Nucleus accumbens (tissue), 56 donors: ENCODE results near the gene RPGRIP1.
"Not testable (repeated sequence)": the region's sequence is repeated elsewhere in the genome, so short reads cannot be mapped to it uniquely, and the experiment has no call there.

Source experiments
- DNase-seq, 56 donors: peaks; one replicate each; lab custom pipeline; 2025; lab: John Stamatoyannopoulos, UW

The RPGRIP1 gene

GRCh38 chr14:21279783-21280182, at the start of gene RPGRIP1:
TSS of gene RPGRIP1 (plus strand) at chr14:21280083. CDS start at chr14:21287977, 7,894 bp downstream.
- DNase-seq: no peak

GRCh38 chr14:21231020-21231652, 48.7 kb upstream of the RPGRIP1 start:
- no peak for DNase-seq

- no peak for DNase-seq
These were observed 46.3 kb upstream of the RPGRIP1 start for GRCh38 chr14:21233457-21234076.

- DNase-seq: no peak
These were observed 45.8 kb upstream of the RPGRIP1 start for GRCh38 chr14:21234112-21234511.

DNA sequence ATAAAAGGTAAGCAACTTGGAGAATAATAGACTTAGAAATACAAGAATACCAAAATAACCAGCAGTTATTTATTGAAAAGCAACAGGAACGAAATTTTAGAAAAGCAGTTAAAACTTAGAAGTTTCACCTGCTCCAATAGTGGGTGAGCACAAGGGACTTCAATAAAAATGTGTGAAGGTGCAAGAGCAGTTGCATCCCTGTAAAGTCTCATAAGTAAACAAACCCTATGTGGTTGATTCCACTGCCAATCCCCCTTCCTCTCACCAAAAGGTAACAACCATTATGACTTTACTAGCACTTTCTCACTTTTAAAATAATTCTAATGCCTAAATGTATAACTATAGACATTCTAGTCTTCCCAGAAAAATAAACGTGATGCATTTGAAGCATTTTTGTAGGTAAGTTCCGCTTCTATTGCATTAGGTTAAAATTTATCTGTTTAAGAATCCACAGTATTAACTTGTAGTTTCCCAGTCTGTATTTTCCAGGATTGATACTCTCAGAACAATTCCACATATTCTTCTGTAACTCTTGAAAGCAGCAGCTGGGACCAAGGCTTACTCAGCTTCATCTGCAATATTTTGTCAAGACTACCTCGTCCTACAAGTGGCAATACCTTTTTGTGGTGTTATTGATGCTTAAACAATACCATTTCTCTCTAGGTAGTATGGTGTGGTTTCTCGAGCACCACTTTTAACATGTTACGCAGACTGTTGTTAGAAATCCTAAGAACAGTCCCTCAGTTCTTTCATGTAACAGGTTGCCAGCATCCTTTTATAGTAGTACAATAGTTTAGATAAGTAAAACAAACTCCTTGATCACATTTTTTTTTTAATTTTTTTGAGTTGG, 42.7 kb upstream of the RPGRIP1 start:
- DNase-seq: no peak

- DNase-seq: no peak
These were observed 40.9 kb upstream of the RPGRIP1 start for GRCh38 chr14:21238823-21239518.

DNA sequence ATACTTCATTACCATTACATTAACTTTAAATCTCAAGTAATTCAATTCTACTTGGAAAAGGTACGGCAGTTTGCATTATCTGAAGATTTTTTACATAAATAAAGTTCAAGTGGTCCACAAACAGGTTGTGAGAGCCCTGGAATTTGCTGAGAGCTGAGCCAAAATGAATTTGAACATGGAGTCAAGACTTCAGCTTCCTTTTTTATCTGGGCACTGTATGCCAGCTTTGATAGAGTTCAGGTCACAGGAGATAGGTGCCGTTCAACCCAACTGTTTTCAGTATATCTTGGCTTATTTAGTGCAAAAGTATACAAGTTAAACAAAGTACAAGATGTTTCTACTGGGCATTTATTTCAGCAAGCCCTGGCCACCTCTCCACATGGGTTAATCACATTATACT, 39.5 kb upstream of the RPGRIP1 start:
- no peak for DNase-seq

GRCh38 chr14:21241218-21241819, 38.6 kb upstream of the RPGRIP1 start:
- no peak for DNase-seq

DNA sequence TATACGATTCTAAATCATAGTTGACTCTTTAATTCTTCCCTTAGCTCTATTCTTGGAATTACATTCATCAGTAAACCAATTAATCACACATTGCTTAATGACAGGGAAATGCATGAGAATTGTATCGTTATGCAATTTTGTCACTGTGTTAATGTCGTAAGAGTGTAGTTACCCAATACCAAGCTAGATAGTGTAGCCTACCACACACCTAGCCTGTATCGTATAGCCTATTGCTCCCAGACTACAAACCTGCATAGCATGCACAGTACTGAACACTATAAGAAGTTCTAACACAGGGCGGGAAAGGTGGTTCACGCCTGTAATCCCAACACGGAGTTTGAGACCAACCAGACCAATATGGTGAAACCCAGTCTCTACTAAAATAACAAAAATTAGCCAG, 35.3 kb upstream of the RPGRIP1 start:
- DNase-seq: no peak

GRCh38 chr14:21245813-21246212, 34.1 kb upstream of the RPGRIP1 start:
- no peak for DNase-seq

DNA sequence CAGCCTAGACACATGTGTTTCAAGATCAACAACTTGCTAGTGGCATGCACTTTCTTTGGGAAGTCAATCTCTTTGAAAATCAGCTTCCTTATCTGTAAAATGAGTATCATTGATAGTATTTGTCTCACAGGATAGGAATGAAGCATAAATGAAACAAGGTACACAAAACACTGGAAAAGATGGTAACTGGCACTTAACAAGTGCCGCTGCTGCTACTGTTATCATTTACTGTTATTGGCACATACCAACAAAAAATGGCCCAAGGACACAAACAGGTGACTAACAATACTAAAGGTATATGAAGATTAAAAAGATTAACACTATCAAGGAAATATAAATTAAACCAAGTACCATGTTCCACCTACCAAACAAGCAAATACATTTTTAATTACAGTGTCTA, 31.5 kb upstream of the RPGRIP1 start:
- DNase-seq: no peak

DNA sequence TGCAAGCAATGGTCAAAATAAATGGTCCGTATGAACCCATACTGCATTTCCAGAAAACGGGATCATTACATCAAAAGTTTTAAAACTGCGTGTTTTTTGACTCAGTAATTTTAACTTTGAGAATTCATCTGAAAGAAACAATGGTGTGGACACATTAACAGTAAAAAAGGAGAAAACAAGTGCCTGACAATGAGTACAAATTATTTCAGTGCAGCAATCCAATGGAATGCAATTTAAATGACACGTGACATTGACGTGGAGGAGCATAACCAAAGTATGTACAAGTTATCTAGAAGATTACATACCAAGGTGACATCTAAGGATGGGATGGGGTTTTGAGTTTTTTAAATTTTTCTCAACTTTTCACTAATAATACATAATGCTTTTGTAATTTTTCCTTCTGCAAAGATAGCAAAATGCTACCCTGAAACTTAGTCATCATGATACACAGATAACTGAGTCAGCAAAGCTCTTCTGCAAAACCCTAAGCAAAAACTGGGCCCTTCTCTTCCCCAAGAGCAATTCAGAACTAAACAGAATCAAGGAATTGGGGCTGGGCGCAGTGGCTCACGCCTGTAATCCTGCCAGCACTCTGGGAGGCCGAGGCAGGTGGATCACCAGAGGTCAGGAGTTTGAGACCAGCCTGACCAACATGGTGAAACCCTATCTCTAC, 31.0 kb upstream of the RPGRIP1 start:
- no peak for DNase-seq

GRCh38 chr14:21251215-21251614, 28.7 kb upstream of the RPGRIP1 start:
- no peak for DNase-seq

DNA sequence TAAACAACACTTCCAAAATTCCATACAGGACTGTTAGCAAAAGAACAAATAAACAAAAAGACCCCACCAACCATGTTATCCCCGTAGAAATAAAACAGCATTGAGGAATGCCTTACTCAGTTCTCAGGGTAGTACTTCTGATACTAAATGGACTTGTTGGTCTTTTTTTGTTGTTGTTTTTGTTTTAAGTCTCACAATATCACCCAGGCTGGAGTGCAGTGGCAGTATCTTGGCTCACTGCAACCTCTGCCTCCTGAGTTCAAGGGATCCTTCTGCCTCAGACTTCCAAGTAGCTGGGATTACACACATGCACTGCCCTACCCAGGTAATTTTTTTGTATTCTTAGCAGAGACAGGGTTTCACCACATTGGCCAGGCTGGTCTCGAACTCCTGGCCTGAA, 27.7 kb upstream of the RPGRIP1 start:
- no peak for DNase-seq

- no peak for DNase-seq
These were observed 24.3 kb upstream of the RPGRIP1 start for GRCh38 chr14:21255385-21256101.

GRCh38 chr14:21256102-21256447, 23.8 kb upstream of the RPGRIP1 start:
- not testable (repeated sequence) for DNase-seq

DNA sequence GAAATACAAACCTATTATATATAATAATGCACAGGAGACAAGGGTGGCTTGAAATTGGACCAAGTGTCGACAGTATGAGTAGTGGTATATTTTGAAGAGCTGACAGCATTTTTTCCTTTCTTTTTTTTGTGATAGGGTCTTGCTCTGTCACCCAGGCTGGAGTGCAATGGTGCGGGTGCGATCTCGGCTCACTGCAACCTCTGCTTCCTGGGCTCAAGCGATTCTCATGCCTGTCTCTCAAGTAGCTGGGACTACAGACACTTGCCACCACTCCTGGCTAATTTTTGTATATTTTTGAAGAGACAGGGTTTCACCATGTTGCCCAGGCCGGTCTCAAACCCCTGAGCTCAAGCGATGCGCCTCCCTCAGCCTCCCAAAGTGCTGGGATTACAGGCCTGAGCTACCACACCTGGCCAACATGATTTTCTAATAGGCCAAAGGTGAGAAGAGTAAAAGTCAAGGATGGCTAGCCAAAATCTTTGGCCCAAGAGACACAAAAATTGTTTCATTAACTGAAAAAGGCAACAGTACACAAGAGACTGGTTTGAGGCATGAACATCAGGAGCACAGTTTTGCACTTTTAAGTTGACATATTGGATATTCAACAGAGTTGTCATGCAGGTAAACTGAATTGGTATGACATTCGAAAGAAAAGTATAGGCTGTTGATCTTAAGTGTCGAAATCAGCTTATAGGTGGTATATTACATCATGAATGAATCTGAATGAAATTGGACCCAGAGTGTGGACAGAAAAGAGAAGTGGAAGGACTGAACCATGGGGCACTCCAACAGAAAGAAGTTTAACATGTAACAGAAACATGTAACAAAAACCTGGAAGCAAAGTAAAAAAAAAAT, 23.1 kb upstream of the RPGRIP1 start:
- no peak for DNase-seq

DNA sequence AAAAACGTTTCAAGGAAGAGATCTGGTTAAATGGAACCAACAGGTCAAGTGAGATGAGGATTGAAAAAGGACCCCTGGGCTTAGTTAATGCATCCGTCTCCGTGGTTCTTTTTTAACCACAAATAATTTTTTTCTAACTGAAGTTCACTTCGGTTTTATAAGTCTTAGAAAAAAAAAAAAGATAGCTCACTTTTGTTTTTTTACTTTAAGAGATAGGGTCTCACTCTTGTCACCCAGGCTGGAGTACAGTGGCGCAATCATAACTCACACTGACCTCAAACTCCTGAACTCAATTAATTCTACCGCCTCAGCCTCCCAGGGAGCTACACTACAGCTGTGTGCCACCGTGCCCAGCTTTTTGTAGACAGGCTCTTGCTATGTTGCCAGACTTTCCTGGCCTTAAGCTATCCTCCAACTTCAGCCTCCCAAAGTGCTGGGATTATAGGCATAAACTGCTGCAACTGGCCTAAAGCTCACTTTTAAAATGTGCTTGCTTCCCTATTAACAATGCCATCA, 22.4 kb upstream of the RPGRIP1 start:
- DNase-seq: no peak
